CD4-positive, alpha-beta T cell treated with Interferon gamma for 1 hour (primary cell): ENCODE data around the gene GLRB.
"Not testable (repeated sequence)": the region's sequence is repeated elsewhere in the genome, so short reads cannot be mapped to it uniquely, and the experiment has no call there.

Source experiments
- DNase-seq: peaks from one replicate; pipeline ENCODE4 v3.0.0-alpha.2; 2020

GLRB gene

DNA sequence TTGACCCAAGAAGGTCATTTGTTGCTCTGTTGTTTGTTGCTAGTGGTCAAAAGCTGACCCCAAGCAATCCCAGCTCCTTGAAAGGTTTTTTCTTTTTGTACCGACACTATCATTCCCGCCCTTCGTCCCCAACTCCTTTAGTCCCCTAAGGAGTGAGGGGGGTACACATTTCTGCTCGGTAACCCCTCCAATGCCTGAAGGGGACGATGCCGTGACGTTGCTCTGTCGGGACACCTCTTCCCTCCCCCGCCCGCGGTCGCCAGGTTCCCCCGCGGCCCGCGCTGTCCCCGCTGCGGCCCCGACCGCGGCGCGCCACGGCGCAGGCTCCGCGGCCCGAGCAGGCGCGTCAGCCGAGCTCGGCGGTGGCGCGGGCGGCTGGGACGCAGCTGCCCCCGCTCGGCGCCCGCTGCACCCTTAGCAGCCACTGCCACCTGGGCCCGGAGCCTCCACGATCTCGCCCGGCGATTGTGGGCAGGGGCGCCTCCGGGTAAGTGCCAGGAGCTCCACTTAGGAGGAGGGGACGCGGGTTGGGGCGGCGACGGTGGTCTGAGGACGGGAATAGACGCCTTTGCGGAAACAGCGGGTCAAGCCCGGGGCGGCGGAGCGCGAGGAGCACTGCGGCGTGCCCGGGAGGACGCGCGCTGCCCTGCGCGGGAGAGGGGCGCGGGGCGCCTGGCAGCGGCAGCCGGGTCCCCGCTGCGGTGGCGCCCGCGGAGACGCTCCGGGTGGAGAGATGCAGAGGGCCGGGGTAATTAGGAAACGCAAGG lies at the start of gene GLRB:
TSS of gene GLRB (plus strand) at position 340 of the 767 bp plus-strand sequence. CDS start 1,875 bp downstream, outside the sequence.
- DNase-seq, result no peak

GRCh38 chr4:157035471-157035870 lies 40.5 kb upstream of the GLRB start:
- DNase-seq, result no peak

GRCh38 chr4:157040405-157040804 lies 35.5 kb upstream of the GLRB start:
- DNase-seq, result no peak

DNA sequence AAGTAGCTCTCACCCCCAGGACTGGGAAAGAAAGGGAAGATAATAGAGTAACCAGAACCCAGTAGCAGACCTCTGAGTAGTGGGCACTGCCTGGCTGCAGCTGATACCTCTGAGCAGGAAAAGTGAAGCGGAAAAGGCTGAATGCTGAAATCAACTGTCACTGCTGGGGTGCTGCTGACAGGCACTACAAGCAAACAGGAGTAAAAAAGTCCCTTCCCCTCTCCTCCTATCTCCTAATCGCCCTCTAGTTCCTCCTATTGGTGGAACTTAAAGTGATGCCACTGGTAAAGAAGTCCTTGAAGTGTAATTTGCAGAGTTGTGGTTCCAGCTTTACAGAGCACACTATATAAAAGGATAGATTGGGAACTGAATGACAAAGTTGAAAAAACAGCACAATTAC lies 32.8 kb upstream of the GLRB start:
- DNase-seq, result no peak

- DNase-seq, result no peak
Observed at GRCh38 chr4:157045507-157046127, 30.3 kb upstream of the GLRB start.

GRCh38 chr4:157048248-157048647 lies 27.7 kb upstream of the GLRB start:
- DNase-seq, result no peak

DNA sequence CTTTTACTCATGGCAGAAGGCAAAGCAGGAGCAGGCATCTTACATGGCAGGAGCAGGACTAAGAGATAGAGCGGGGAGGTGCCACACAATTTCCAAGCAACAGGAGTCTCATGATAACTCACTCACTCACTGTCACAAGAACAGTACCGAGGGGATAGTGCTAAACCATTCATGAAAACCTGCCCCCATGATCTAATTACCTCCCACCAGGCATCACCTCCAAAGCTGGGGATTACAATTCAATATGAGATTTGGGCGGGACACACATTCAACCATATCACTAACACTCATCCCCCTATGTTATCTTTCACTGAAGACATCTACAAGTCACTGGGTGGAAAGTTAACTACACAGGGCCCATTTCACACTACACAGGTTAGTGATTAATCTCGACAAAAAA lies 25.4 kb upstream of the GLRB start:
- no peak for DNase-seq

- no peak for DNase-seq
Observed at GRCh38 chr4:157052429-157053040, 23.4 kb upstream of the GLRB start.

DNA sequence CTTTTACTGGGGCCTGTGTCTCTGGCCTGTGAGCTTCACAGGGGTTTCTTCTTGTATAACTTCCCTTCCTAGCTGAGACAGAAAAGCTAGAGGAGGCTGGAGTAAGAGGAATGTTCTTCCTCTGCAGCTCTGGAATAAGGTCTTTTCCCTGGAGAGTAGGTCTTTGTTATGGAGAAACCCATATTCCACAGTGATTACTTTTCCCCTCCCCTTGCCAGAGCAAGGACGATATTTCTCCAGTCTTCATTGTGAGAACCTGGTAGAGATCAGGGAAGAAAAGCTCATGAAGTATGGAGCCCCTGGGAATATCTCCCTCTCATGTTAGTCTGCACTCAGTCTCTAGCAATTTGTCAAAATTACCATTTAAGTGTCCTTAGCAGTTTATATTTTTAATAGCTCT lies 18.7 kb upstream of the GLRB start:
- DNase-seq, result no peak

- DNase-seq, result not testable (repeated sequence)
Observed at GRCh38 chr4:157058899-157059298, 17.1 kb upstream of the GLRB start.

GRCh38 chr4:157072002-157072401 lies 3.9 kb upstream of the GLRB start:
- no peak for DNase-seq

GRCh38 chr4:157075401-157075800 lies 549 bp upstream of the GLRB start:
- DNase-seq, result no peak

DNA sequence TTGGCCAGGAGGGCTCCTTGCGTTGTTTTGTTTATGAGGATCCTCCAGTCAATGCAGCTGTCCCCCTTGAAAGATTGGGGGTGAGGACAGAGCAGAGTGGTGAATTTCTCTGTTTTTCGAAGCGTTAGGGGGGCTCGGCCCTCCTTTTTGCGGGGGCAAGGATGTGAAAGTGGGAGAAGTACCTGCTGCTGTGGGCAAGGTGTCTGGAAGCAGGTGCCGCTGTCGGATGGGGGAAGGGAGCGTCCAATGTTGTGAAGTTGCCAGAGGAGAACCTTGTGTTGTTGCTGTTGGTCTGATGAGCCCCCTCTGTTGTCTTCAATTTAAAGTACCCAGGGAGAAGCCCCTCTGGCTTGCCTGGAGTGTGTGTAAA lies 613 bp downstream of the GLRB start:
- DNase-seq, result no peak

DNA sequence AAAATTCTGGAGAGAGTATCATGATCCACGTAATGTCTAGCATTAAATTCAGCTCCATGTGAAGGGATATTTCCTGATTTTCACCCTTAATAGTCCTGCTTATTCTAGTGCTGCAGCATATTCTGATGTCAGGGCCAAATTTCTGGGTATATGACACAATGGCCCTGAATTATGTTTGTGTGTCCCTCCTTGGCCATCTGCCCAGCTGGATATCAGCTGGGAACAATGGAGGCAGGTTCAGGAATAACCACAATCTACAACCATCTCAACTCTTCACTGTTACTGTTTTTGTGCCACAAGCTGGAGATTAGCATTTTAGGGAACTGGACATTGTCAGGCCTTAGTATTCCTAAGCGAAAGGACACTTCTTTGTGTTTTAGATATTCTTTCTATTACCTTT lies 3.5 kb downstream of the GLRB start:
- DNase-seq, result no peak

- no peak for DNase-seq
Observed at GRCh38 chr4:157080605-157081004, 4.7 kb downstream of the GLRB start.

DNA sequence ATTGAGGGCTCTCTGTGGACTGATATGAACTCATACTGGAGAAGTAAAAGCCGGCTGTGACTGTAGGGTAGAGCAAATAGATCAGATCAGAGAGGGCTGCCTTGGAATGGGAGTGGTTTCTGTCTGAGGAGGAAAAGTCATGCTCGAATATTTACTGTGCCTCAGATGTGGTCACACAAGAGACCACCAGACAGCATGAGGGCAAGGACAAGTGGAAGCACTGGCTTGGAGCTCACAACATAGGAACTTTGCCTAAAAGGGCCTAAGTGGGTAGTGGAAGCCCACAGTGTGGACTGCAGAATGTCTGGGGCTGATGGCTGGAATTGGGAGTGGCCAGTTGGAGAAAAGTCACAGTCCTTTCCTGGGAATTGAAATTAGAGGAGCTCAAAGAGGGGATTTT lies 19.8 kb downstream of the GLRB start:
- DNase-seq, result no peak

DNA sequence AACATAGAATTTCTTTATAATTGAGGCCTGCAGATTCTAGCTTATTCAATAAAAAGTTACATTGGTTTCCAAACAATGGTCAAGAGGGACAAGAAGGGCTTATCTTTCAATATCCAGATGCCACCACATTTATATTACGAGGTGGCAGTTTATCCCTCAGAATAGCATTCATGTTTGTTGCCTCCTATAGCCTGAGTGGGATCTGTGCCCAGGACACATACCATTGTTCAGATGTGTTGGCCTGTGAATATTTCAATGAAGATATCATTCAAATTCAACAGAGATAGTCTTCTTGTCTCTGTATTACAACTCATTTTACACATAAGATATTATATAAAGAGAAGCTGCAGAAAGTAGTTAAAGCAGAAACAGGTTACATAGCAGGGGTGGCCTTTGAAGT lies 20.5 kb downstream of the GLRB start:
- no peak for DNase-seq

DNA sequence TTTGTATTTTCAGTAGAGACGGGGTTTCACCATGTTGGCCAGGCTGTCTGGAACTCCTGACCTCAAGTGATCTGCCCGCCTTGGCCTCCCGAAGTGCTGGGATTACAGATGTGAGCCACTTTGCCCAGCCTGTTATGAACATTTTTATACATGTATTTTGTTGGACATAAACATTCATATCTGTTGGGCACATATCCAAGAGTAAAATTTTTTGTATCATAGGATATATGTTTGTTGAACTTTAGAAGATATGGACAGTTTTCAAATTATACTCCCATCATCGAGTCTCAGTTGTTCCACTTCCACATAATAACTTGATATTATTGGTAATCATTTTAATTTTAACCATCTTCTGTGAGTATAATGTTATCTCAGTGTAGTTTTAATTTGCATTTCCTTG lies 23.6 kb downstream of the GLRB start:
- no peak for DNase-seq

- no peak for DNase-seq
Observed at GRCh38 chr4:157104541-157104940, 28.6 kb downstream of the GLRB start.

GRCh38 chr4:157114671-157115070 lies 38.7 kb downstream of the GLRB start:
- DNase-seq, result no peak

- no peak for DNase-seq
Observed at GRCh38 chr4:157115613-157116335, 39.8 kb downstream of the GLRB start.

DNA sequence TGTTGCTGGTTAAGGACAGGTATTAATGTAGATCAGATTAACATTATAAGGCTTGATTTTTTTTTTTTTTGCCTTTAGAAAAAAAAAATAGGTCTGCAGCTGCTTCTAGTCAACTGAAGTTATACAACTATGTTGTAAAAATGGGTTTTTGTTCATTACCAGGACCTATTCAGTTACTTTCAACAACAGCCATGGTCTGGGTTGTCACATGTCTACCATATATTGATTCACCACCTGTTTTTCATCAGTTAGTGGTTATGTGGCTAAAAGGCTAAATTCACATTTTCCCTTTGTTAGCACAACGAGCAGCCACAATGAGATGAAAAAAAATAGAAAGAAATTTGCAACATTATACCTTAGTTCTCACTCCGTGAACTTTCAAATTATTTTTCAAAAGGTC lies 45.5 kb downstream of the GLRB start:
- no peak for DNase-seq

GRCh38 chr4:157127571-157127970 lies 51.6 kb downstream of the GLRB start:
- no peak for DNase-seq

GRCh38 chr4:157128395-157128794 lies 52.4 kb downstream of the GLRB start:
- no peak for DNase-seq
